GM18505 (cell line): Measurements from ENCODE around the gene RNF227.
A peak's percentile ranks its signal among the peaks of the same experiment; 100 is the strongest.

Source experiments
- ATAC-seq: cut with Tn5 transposase; IDR thresholded peaks from one replicate; pipeline ENCODE4 v1.9.1; 2021; ENCODE audit not compliant: unreplicated experiment
- POLR2A ChIP-seq: IDR thresholded peaks from 4 replicates; pipeline ENCODE4 v1.6.1; 2011; ENCODE audit warnings: borderline replicate concordance; ENCODE audit not compliant: insufficient read depth, insufficient read length; ENCODE audit errors: extremely low read depth

RNF227 gene

DNA sequence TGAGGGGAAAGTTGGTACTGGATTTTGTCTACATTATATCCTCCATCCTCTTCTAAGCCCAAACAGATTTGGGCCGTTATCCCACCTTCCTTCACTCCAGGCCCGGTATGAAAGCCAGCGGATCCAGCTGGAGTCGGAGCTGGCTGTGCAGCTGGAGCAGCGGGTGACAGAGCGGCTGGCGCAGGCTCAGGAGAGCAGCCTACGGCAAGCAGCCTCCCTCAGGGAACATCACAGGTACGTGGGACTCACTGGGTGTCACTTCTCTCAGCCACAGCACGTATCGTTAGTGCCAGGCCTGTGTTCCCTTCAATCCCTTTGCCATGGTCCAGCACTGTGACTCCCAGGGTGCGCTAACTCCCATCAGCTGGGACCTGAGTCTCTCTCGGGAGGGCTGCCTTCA, 27.2 kb upstream of the RNF227 start:
- TF ChIP-seq POLR2A: no peak
- ATAC-seq: no peak

DNA sequence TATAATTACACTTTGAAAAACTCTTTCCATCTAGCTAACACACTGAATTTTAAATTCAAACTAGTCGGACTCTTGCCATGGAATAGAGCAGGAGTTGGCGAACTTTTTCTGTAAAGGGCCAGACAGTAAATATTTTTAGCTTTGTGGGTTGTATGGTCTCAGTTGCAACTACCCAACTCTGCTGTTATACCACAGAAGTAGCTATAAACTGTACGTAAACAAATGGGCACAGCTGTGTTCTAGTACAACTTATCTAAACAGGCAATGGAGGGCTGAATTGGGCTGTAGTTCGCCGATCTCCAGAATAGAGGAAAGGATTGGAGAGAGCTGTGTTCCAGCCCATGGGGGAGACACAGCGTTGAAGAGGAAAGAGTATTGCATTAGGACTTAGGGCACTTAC, 24.7 kb upstream of the RNF227 start:
- no peak for ATAC-seq
- TF ChIP-seq POLR2A: no peak

DNA sequence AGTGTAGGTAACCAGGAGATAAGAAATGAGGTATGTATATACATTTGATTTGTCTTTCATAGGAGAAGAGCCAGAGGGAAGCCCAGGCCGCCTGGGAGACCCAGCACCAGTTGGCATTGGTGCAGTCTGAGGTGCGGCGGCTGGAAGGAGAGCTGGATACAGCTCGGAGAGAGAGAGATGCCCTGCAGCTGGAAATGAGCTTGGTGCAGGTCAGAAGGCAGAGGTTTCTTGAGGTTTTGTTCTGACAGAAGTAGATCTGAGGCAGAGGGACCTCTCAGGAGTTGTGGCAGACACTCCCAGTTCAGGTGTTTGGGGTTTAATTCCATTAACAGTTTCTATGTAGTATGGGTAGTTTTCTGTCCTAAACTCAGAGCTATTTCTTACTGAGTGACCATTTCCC, 23.9 kb upstream of the RNF227 start:
- ATAC-seq: no peak
- no peak for TF ChIP-seq POLR2A

DNA sequence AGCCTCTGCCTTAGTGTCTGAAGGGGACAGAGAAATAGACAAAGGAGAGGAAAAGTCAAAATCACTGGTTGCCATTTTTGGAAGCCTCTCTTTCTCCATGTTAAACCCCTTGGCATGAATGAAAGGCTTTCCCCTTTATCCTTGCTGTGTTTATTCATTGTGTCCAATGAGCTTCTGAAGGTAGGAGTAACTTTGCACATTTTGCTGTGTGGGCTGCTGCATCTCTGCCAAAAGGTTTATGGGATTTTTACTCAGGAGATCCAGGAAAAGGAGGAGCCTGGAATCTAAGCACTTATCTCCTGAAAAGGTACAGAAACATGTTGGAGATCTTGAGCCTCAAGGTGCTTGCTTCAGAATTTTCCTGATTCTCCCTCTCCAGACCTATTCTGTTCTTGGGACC, 19.8 kb upstream of the RNF227 start:
- ATAC-seq: no peak
- TF ChIP-seq POLR2A: no peak

DNA sequence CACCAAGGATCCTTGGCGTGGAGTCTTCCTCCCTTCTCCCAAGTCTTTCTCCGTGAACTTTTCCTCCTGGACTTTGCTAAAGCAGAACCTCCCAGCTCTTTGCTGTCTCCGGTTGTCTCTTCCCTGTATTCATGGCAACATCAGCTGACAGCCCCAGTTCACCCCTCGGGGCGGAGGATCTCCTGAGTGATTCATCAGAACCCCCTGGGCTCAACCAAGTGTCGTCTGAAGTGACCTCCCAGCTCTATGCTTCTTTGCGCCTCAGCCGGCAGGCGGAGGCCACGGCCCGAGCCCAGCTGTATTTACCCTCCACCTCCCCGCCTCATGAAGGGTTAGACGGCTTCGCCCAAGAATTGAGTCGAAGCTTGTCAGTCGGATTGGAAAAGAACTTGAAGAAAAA, 16.9 kb upstream of the RNF227 start:
- TF ChIP-seq POLR2A: no peak
- ATAC-seq: no peak

DNA sequence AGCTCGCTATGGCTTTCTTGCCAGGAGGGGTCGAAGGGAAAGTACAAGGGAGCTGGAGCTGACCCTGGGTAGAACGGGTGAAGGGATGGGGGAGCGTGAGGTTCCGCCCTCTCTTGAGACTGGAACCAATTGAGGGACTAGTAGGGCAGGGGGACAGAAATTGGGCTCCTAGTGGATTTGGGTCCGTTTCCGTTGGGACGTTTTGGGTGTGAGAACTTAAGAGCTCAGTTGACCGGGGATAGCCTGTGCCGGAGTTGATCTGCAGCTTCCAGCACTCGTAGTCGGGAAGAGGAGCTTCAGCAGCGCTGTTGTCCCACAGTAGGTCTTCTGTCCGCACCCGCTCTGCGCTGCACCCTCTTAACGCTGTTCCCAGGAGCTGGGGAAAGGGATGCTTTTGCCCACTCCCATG, 16.4 kb upstream of the RNF227 start:
- TF ChIP-seq POLR2A: no peak
- ATAC-seq: peak; percentile 12

DNA sequence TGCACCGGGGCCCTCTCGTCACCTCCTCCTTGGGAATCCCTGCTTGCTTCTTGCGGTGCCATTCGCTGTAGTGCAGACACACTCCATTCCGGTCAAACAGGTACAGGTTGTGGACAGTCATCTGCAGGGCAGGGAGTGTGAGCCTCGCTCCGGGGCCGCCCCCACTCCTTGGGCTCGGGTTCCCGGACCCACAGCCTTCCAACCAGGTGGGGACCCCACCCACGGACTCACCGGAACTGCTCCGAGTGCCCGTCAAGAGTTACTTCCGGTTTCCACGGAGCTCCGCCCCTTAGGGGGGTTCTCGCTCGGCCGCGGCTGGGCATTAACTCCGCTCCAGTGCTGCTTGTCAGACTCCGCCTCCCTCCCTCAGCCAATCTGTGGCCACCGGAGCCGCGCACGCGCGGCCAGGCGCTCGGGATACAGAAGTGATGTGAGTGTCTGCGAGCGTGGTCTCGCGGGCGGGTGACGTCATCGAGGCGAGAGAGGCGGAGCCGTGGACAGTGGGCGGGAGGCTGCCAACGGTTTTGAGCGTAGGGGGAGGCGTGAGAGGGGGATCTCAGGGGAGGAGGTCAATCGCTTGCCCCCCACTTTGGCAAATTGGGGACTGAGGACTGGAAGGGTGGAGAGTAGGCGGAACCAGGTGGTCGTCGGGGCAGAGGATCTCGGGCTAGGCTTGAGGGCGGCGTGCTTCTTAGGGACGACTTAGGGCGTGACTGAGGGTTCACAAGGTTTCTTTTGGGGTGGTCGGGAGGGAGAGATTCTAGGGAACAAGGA, 15.8 kb upstream of the RNF227 start, which contains the start of the genes CNTROB and TRAPPC1:
TSS of gene CNTROB (plus strand) at position 498 of the 774 bp plus-strand sequence. CDS start 874 bp downstream, outside the sequence.
TSS of gene TRAPPC1 (minus strand) at position 238 of the 774 bp plus-strand sequence. CDS start at position 121, 117 bp downstream.
- TF ChIP-seq POLR2A: peak; percentile 68
- peak; percentile 87 for ATAC-seq

DNA sequence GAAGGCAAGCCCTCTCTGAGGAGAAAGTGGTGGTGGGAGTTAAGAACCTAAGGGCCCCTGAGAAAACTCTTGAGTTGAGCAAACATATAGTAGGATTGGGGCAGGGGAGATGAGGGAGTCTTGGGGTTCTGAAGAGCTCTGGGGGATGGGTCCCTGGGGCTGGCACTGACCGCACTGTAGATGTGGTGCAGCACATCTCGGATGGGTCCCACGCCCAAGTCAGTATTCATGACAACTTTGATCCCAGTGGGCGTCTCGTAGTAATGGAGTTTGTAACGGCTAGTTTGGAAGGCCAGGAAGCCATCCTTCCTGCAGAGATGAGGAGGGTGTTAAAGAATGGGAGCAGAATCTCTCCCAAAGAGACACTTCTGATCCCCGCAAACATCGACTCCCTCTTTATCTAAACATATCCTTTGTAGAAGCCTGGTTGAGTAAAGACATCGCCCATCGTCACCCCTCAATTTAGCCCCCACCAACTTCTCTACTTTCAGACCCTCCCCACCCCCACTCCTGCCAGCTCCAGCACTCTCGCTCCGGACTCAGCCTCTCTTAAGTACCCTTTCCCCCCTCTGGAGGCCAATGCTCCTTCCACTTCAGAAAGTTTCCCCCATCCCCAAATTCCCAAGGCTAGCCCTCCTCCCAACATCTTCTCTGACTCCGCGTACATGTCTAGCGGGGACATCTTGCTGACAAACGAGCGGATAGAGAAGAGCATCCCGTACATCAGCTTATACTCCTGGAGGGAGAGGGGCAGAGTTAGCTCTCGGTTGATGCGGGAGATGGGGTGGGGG, 14.9 kb upstream of the RNF227 start:
- TF ChIP-seq POLR2A: no peak
- ATAC-seq: no peak

DNA sequence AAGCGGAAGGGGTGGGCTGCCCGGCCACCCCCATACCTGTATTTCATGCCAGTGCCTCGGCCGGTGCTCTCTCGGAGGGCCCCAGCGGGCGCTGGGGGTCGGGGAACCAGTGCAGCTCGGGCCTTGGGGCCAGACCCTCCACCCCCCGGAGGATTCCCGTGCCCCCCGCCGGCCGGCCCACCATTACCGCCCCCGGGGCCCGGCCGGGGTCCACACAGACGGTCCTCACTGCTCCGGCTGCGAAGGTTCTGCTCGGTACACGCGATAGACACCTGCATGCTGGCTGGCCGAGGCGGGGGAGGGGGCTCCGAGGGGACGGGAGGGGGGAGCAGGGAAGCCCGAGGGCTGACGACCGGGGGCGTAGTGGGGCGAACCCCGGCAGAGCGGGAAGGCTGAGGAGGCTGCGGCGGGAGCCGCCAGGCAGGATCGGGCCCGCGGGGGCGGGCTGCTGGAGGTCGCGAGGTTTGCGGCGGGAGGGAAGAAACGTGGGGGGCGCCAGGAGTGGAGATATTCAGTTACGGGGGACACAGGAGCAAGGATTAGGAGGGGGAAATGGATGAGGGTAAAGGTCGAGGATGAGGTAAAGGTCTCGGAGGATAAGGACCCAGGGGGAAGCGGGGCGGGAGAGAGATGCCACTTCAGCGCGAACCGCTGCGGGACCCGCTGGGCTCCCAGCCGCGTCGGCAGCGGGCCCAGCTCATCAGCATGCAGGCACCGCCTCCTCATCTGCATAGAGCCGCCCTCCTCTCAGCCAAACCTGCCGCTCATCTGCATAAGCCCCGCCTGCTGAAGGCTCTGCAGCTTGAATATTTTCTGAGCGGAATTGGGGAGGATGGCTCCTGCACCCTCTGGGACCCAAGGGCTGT, 13.3 kb upstream of the RNF227 start, which contains the start of gene KCNAB3:
TSS of gene KCNAB3 (minus strand) at position 699 of the 866 bp plus-strand sequence. CDS start at position 278, 421 bp downstream.
- TF ChIP-seq POLR2A: no peak
- no peak for ATAC-seq

DNA sequence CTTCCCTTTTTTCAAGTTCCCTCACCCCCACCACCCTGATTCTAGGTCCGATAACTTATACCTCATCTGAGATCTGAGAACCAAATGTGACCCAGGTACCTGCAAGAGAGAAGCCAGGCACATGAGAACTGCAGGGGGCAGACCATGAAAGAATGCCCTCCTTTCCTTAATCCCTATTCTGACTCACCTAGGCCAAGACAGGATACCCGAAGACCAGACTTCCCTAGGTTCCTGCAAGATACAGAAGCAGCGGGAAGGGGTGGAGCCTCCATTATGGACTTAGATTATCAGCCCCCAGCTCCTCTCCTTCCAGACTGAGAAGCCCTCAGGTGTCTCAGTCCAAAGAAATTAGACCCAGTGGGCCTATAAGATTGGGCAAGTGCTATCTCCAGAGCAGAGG, 11.5 kb upstream of the RNF227 start:
- no peak for ATAC-seq
- TF ChIP-seq POLR2A: no peak

DNA sequence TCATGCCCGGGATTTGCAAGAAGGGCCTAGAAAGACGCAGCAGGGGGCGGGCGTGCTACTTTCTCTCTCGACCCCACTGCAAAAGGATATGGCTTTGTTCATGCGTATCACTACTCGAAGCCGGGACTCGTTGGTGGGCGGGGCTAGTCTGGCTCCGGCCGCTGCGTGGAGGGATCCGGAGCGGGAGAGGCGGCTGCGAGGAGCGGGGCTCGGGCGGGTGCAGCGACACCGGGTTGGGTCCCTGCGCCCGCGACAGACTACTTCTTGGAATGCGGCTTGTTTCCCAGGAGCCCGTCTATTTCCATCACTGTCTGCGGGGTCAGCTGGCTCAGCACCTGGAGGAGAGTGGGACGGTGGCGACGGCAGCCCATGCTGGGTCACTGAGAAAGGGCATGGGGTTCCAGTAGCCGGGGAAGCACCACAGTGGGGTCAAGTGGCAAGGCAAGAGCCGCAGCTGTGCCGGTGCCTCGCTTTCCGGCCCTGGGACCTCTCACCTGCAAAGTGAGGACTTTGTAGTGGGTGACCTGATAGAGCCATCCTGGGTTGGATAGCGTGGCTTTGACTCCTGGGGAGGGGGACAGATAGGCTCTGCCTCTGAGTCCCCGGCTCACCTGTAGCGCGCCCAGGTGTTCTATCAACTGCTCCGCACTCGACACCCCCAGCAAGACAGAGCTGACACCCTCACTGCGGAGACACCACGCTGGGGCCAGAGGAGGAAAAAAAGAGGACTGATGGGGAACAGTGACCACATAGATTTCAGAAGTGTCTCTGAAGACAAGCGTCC, 6.9 kb upstream of the RNF227 start:
- no peak for ATAC-seq
- peak; percentile 37 for TF ChIP-seq POLR2A

DNA sequence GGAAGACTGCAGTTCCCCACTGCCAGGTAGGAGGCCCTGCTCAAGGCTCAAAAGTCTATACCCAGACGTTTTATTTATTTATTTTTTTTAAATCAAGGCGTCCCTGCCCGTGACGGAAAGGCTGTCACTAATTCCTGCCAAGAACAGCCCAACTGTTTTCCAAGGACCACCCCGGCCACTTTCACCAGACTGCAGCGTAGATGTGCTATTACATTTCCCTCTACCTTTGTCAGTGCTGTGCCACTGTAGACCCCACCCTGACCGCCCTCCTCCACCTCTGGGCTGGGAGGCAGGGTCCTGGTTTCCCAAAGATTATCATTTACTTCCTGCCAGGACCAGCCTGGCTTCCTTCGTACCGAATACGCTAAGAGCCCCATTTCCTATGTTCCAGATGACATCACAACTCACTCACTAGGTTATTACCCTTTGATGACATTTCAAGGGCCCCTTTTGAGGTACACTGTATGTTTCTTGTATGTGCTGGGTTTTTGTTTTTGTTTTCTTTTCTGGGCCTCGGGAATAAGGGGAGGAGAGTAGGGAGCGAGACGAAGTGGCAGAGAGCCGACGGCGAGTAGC, 6.3 kb upstream of the RNF227 start:
- no peak for TF ChIP-seq POLR2A
- ATAC-seq: no peak

DNA sequence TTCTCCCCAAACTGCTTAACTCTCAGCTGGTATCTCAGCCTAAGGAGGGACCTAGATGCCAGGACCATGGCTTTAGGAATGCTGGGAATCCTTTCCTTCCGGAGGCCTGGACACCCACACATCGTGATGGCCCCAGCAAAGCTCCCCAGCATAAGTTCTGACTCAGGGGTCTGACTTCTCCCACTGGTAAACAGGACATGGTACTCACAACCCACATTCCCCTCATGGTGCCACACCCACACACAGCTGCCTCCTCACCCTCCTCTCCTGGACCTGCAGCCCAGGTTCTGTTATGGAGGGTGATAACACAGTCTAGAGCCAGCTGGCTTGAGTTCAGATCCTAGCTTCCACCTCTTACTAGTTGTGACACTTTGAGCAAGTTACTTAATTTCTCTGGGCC, 719 bp upstream of the RNF227 start:
- no peak for TF ChIP-seq POLR2A
- ATAC-seq: no peak

DNA sequence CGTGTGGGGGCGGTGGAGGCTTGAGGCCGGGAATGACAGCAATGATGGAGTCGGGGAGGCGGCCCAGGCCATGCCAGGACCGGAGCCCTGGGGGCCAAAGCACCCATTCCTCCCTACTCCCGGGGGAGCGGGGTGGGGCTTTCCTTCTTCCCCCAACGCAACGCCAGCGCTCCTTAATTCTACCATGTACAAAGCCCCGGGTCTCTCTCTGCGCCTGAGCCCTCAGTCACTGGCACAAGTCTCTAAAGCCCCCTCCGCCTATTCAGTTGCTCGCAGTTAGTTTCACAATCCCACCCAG, 245 bp upstream of the RNF227 start:
- peak; percentile 12 for ATAC-seq
- no peak for TF ChIP-seq POLR2A
